HepG2 (cell line): ENCODE data around the gene PYGB. TPM values are rescaled to one million over a fixed set of nuclear protein-coding genes. Genes with fewer than 3 reads are reported as not detected.

Experiments
- AGO1 ChIP-seq: fragments of 200-400 bp; formaldehyde crosslinking; IDR thresholded peaks from 2 replicates; pipeline ENCODE4 v1.6.1; 2017; ENCODE audit warnings: mild to moderate bottlenecking, low read depth, low read length, moderate library complexity; ENCODE audit not compliant: poor library complexity, severe bottlenecking
- AHR ChIP-seq: IDR thresholded peaks from 2 replicates; pipeline ENCODE4 v1.6.1; 2018; ENCODE audit warnings: missing genetic modification reagents, missing compliant biosample characterization
- ARNTL ChIP-seq: sonication (generic); formaldehyde crosslinking; IDR thresholded peaks from 2 replicates; pipeline ENCODE4 v1.4.0; 2020; ENCODE audit warnings: mild to moderate bottlenecking, missing genetic modification reagents
- DR1 ChIP-seq: sonication (generic); formaldehyde crosslinking; IDR thresholded peaks from 2 replicates; pipeline ENCODE4 v1.8.0; 2021; ENCODE audit warnings: mild to moderate bottlenecking, missing genetic modification reagents, inconsistent platforms
- ELF4 ChIP-seq: sonication (generic); formaldehyde crosslinking; IDR thresholded peaks from 2 replicates; pipeline ENCODE4 v1.5.0; 2020; ENCODE audit warnings: missing genetic modification reagents, mild to moderate bottlenecking, moderate library complexity, borderline replicate concordance
- FOXO1 ChIP-seq: sonication (generic); formaldehyde crosslinking; IDR thresholded peaks from 2 replicates; pipeline ENCODE4 v1.4.0; 2020; ENCODE audit warnings: missing genetic modification reagents
- MED13 ChIP-seq: sonication (generic); formaldehyde crosslinking; IDR thresholded peaks from 2 replicates; pipeline ENCODE4 v1.5.0; 2020; ENCODE audit warnings: missing genetic modification reagents
- NCOR1 ChIP-seq: fragments of 200-600 bp; sonication (generic); IDR thresholded peaks from 2 replicates; pipeline ENCODE4 v1.7.0; 2017; ENCODE audit warnings: antibody characterized with exemption, low read length, borderline replicate concordance
- NFIB ChIP-seq: sonication (generic); formaldehyde crosslinking; IDR thresholded peaks from 2 replicates; pipeline ENCODE4 v1.9.0; 2021; ENCODE audit warnings: missing genetic modification reagents, mild to moderate bottlenecking, borderline replicate concordance
- NR2F1 ChIP-seq, 2 experiments: fragments of 450-650 bp in 1 of 2; formaldehyde crosslinking in 1 of 2; IDR thresholded peaks; 2 replicates each; pipeline versions ENCODE4 v1.5.0 to v1.6.1; 2016 to 2020; ENCODE audit warnings: mild to moderate bottlenecking in 1 of 2, missing compliant biosample characterization in 1 of 2, missing genetic modification reagents in 1 of 2, moderate library complexity in 1 of 2
- NR2F6 ChIP-seq, 2 experiments: IDR thresholded peaks; 2 replicates each; pipeline ENCODE4 v1.6.1; 2016; ENCODE audit warnings: antibody characterized with exemption in 1 of 2, mild to moderate bottlenecking in 1 of 2
- NRL ChIP-seq: sonication (generic); formaldehyde crosslinking; IDR thresholded peaks from 2 replicates; pipeline ENCODE4 v1.5.0; 2020; ENCODE audit warnings: missing genetic modification reagents, mild to moderate bottlenecking, moderate library complexity, borderline replicate concordance
- SNAPC5 ChIP-seq: sonication (generic); formaldehyde crosslinking; IDR thresholded peaks from 2 replicates; pipeline ENCODE4 v1.8.1; 2023; ENCODE audit warnings: mild to moderate bottlenecking, missing genetic modification reagents, borderline replicate concordance
- SOX13 ChIP-seq, 3 experiments: fragments of 450-650 bp in 1 of 3; sonication (generic) in 1 of 3; formaldehyde crosslinking in 1 of 3; IDR thresholded peaks in 2 of 3; conservative IDR thresholded peaks in 1 of 3; 2 replicates each; pipeline versions ENCODE4 v1.5.0 to v1.6.1; 2016 to 2020; ENCODE audit warnings: antibody characterized with exemption in 1 of 3, mild to moderate bottlenecking in 1 of 3, missing compliant biosample characterization in 1 of 3, missing genetic modification reagents in 1 of 3, moderate library complexity in 1 of 3
- SRY ChIP-seq: sonication (generic); formaldehyde crosslinking; IDR thresholded peaks from 2 replicates; pipeline ENCODE4 v1.8.0; 2022; ENCODE audit warnings: mild to moderate bottlenecking, missing genetic modification reagents
- SSRP1 ChIP-seq: IDR thresholded peaks from 2 replicates; pipeline ENCODE4 v1.6.1; 2016; ENCODE audit warnings: control low read depth
- TAF1 ChIP-seq: sonication (generic); formaldehyde crosslinking; IDR thresholded peaks from 2 replicates; pipeline ENCODE4 v1.4.0; 2020; ENCODE audit warnings: missing genetic modification reagents
- TARDBP ChIP-seq: sonication (generic); formaldehyde crosslinking; IDR thresholded peaks from 2 replicates; pipeline ENCODE4 v1.8.0; 2022; ENCODE audit warnings: mild to moderate bottlenecking, missing genetic modification reagents
- TGIF2 ChIP-seq: IDR thresholded peaks from 2 replicates; pipeline ENCODE4 v1.6.1; 2016; ENCODE audit warnings: control low read depth, missing compliant biosample characterization
- TSC22D2 ChIP-seq: sonication (generic); formaldehyde crosslinking; IDR thresholded peaks from 2 replicates; pipeline ENCODE4 v1.5.1; 2020; ENCODE audit warnings: missing genetic modification reagents, mild to moderate bottlenecking, borderline replicate concordance
- WIZ ChIP-seq: sonication (generic); formaldehyde crosslinking; IDR thresholded peaks from 2 replicates; pipeline ENCODE4 v1.5.1; 2020; ENCODE audit warnings: mild to moderate bottlenecking, missing genetic modification reagents
- ZNF251 ChIP-seq: sonication (generic); formaldehyde crosslinking; IDR thresholded peaks from 2 replicates; pipeline ENCODE4 v1.9.0; 2021; ENCODE audit warnings: mild to moderate bottlenecking, missing genetic modification reagents
- ZNF263 ChIP-seq: sonication (generic); formaldehyde crosslinking; IDR thresholded peaks from 2 replicates; pipeline ENCODE4 v1.4.0; 2020; ENCODE audit warnings: missing genetic modification reagents
- ZNF431 ChIP-seq: sonication (generic); formaldehyde crosslinking; IDR thresholded peaks from 2 replicates; pipeline ENCODE4 v1.9.0; 2022; ENCODE audit warnings: missing genetic modification reagents, low read depth, mild to moderate bottlenecking, borderline replicate concordance
- ZNF557 ChIP-seq: sonication (generic); formaldehyde crosslinking; IDR thresholded peaks from 2 replicates; pipeline ENCODE4 v1.4.0; 2020; ENCODE audit warnings: missing genetic modification reagents
- ZNF569 ChIP-seq: sonication (generic); formaldehyde crosslinking; IDR thresholded peaks from 2 replicates; pipeline ENCODE4 v1.5.0; 2020; ENCODE audit warnings: mild to moderate bottlenecking, missing genetic modification reagents, moderate library complexity, borderline replicate concordance
- ZNF607 ChIP-seq: sonication (generic); formaldehyde crosslinking; IDR thresholded peaks from 2 replicates; pipeline ENCODE4 v1.5.1; 2020; ENCODE audit warnings: missing genetic modification reagents, mild to moderate bottlenecking, borderline replicate concordance
- ZNF670 ChIP-seq: sonication (generic); formaldehyde crosslinking; IDR thresholded peaks from 2 replicates; pipeline ENCODE4 v1.8.0; 2022; ENCODE audit warnings: mild to moderate bottlenecking, missing genetic modification reagents, borderline replicate concordance
- ZNF724P ChIP-seq: sonication (generic); formaldehyde crosslinking; IDR thresholded peaks from 2 replicates; pipeline ENCODE4 v1.8.0; 2022; ENCODE audit warnings: missing genetic modification reagents, borderline replicate concordance
- ZNF768 ChIP-seq: sonication (generic); formaldehyde crosslinking; IDR thresholded peaks from 2 replicates; pipeline ENCODE4 v1.4.0; 2020; ENCODE audit warnings: missing genetic modification reagents
- ZSCAN12 ChIP-seq: sonication (generic); formaldehyde crosslinking; IDR thresholded peaks from 2 replicates; pipeline ENCODE4 v1.9.0; 2021; ENCODE audit warnings: mild to moderate bottlenecking, missing genetic modification reagents
- polyA plus RNA-seq, 8 experiments: library from polyadenylated mRNA; depleted of rRNA in 3 of 8; stranded (reverse) in 7 of 8; unstranded in 1 of 8; fragments of >200 nt; fragmentation: Illumina TruSeq in 4 of 8; extraction: Trizol in 4 of 8; gene quantifications; 2 replicates each; pipeline versions ENCODE4 v1.2.1 to v1.2.3, GENCODE V29; 2011 to 2016; ENCODE audit warnings: low read depth in 4 of 8, missing spikeins in 1 of 8, mixed read lengths in 1 of 8; ENCODE audit not compliant: insufficient read depth in 1 of 8
- total RNA-seq, 5 experiments: library from RNA; depleted of rRNA; stranded (reverse); fragments of >200 nt; fragmentation: Illumina TruSeq; extraction: Trizol; gene quantifications; 2 replicates each; pipeline ENCODE4 v1.2.3, GENCODE V29; 2016; ENCODE audit warnings: low read depth in 1 of 5

Gene PYGB
- total and polyA plus RNA-seq, 2 of the 13 experiments (the other 11 are each of a cell fraction or from before 2014, with no cell fraction given) = 24.2 to 86.3 TPM

- TF ChIP-seq TARDBP (peak; percentile 80; the same call in 1 of the 2 replicates), ZNF670 (CRISPR knock-in tag) (peak; percentile 95), ZNF768 (peak; percentile 21; the same call in 1 of the 2 replicates), ZNF607 (CRISPR knock-in tag) (peak; percentile 92), ZNF569 (peak; percentile 63; the same call in 1 of the 2 replicates), MED13 (CRISPR knock-in tag) (peak; percentile 83; the same call in 1 of the 2 replicates), NRL (CRISPR knock-in tag) (peak; percentile 97), SSRP1 (CRISPR knock-in tag) (0 out of 2 replicates have a peak, but pooled peaks have one; percentile 45), AHR (CRISPR knock-in tag) (0 out of 2 replicates have a peak, but pooled peaks have one; percentile 43), FOXO1 (CRISPR knock-in tag) (peak; percentile 91), SRY (CRISPR knock-in tag) (peak; percentile 92), NR2F6 (IDR thresholded peaks at IDR 0.05) (peak; percentile 93), NR2F6 (CRISPR knock-in tag; IDR thresholded peaks at IDR 0.05) (peak; percentile 94), ELF4 (CRISPR knock-in tag) (0 out of 2 replicates have a peak, but pooled peaks have one; percentile 40), WIZ (CRISPR knock-in tag) (no peak), ZNF251 (peak; percentile 84; the same call in 1 of the 2 replicates), NFIB (CRISPR knock-in tag) (0 out of 2 replicates have a peak, but pooled peaks have one; percentile 16), TAF1 (CRISPR knock-in tag) (no peak), TGIF2 (CRISPR knock-in tag) (peak; percentile 40; the same call in 1 of the 2 replicates), ZSCAN12 (CRISPR knock-in tag) (peak; percentile 91; the same call in 1 of the 2 replicates), AGO1 (no peak), DR1 (CRISPR knock-in tag) (no peak), SNAPC5 (CRISPR knock-in tag) (no peak; the same call in 1 of the 2 replicates), SOX13 (IDR thresholded peaks at IDR 0.05) (no peak; the same call in 1 of the 2 replicates), SOX13 (CRISPR knock-in tag; conservative IDR thresholded peaks at IDR 0.05 in 1 of 2, IDR thresholded peaks at IDR 0.05 in 1 of 2) (peak in 1 of 2 experiments; percentile 96; a peak in 2 of 4 replicates), ZNF263 (CRISPR knock-in tag) (peak; percentile 82), NCOR1 (peak; percentile 94), ZNF724P (CRISPR knock-in tag) (peak; percentile 93; the same call in 1 of the 2 replicates), TSC22D2 (CRISPR knock-in tag) (peak; percentile 87; the same call in 1 of the 2 replicates), ARNTL (CRISPR knock-in tag) (peak; percentile 89), ZNF557 (CRISPR knock-in tag) (peak; percentile 96; the same call in 1 of the 2 replicates), ZNF431 (CRISPR knock-in tag) (0 out of 2 replicates have a peak, but pooled peaks have one; percentile 84), NR2F1 (CRISPR knock-in tag; IDR thresholded peaks at IDR 0.05) (peak; percentile 86 to 90)
Observed at GRCh38 chr20:25338112-25339023, 90.5 kb downstream of the PYGB start (continued).
